GM21515 (cell line): ENCODE results near the gene MGRN1.

ENCODE experiments used
- ATAC-seq: cut with Tn5 transposase; IDR thresholded peaks from one replicate; pipeline ENCODE4 v1.9.1; 2021; ENCODE audit not compliant: unreplicated experiment

Gene MGRN1

GRCh38 chr16:4667203-4667963, 42.8 kb downstream of the MGRN1 start:
- no peak for ATAC-seq

- no peak for ATAC-seq
These were observed 43.8 kb downstream of the MGRN1 start for GRCh38 chr16:4668313-4668960.

- ATAC-seq, result no peak
These were observed 48.9 kb downstream of the MGRN1 start for GRCh38 chr16:4673387-4674046.

GRCh38 chr16:4674926-4675530, 50.4 kb downstream of the MGRN1 start:
- no peak for ATAC-seq

GRCh38 chr16:4675864-4676786, 51.5 kb downstream of the MGRN1 start:
- ATAC-seq, result no peak

GRCh38 chr16:4676831-4677230, 52.2 kb downstream of the MGRN1 start:
- ATAC-seq, result no peak

- ATAC-seq, result no peak
These were observed 52.8 kb downstream of the MGRN1 start for GRCh38 chr16:4677390-4677789.

- no peak for ATAC-seq
These were observed 53.4 kb downstream of the MGRN1 start for GRCh38 chr16:4677994-4678393.

GRCh38 chr16:4678596-4678995, 54.0 kb downstream of the MGRN1 start:
- no peak for ATAC-seq

GRCh38 chr16:4679156-4679849, 54.7 kb downstream of the MGRN1 start:
- ATAC-seq, result no peak

GRCh38 chr16:4679850-4680636, 55.4 kb downstream of the MGRN1 start:
- ATAC-seq, result no peak

GRCh38 chr16:4680673-4681470, 56.2 kb downstream of the MGRN1 start:
- no peak for ATAC-seq

GRCh38 chr16:4681471-4682083, 57.0 kb downstream of the MGRN1 start:
- ATAC-seq, result no peak

- no peak for ATAC-seq
These were observed 57.5 kb downstream of the MGRN1 start for GRCh38 chr16:4682084-4682591.

GRCh38 chr16:4682616-4683254, 58.1 kb downstream of the MGRN1 start:
- no peak for ATAC-seq

GRCh38 chr16:4683255-4684057, 58.8 kb downstream of the MGRN1 start:
- ATAC-seq, result no peak
